Melanocyte of skin (primary cell): ENCODE measurements around the gene ANAPC4. TPM values are rescaled to one million over a fixed set of nuclear protein-coding genes. Genes with fewer than 3 reads are reported as not detected.

Experiments
- total RNA-seq, 2 donors: library from RNA; depleted of rRNA; stranded (reverse); fragments of >200 nt; gene quantifications; 2 replicates each; pipeline ENCODE4 v1.2.3, GENCODE V29; 2012

The ANAPC4 gene, protein sequence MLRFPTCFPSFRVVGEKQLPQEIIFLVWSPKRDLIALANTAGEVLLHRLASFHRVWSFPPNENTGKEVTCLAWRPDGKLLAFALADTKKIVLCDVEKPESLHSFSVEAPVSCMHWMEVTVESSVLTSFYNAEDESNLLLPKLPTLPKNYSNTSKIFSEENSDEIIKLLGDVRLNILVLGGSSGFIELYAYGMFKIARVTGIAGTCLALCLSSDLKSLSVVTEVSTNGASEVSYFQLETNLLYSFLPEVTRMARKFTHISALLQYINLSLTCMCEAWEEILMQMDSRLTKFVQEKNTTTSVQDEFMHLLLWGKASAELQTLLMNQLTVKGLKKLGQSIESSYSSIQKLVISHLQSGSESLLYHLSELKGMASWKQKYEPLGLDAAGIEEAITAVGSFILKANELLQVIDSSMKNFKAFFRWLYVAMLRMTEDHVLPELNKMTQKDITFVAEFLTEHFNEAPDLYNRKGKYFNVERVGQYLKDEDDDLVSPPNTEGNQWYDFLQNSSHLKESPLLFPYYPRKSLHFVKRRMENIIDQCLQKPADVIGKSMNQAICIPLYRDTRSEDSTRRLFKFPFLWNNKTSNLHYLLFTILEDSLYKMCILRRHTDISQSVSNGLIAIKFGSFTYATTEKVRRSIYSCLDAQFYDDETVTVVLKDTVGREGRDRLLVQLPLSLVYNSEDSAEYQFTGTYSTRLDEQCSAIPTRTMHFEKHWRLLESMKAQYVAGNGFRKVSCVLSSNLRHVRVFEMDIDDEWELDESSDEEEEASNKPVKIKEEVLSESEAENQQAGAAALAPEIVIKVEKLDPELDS
- 10 to 100 TPM; 22.7 to 24.3 TPM for total RNA-seq

DNA sequence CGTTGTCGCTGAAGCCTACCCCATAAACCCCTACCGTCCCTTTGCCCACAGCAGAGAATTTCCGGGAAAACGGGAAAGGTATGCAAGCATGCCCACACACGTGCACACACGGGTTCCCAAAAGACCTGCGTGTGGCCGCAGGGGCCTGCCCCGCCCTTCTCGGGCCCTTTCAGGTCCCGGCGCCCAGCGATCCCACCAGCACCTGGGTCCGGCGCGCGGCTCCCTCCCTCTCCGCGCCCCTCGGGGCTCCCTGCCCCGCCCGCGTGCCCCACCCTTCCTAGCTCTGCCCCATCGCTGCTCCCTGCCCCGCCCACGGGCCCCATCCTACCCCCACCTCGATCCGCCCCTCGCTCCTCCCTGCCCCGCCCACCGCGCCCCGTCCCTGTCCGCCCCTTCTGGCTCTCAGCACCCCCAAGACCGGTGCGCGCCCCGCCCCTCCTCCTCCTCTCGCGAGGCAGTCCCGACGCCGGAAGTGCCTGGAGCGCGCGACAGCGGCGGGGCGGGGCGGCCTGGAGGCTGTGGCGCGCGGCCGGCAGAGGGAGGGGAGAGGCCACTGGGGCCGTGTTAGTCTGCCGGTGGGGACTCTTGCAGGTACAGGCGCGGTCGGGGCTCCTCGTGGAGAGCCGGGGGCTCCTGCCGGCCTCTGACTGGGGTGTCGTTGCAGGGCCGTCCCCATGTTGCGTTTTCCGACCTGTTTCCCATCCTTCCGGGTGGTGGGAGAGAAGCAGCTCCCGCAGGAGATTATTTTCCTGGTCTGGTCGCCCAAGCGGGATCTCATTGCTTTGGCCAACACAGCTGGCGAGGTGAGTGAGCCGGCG is at the start of gene ANAPC4:
Gene ANAPC4 (plus strand): TSS at position 510 of the 818 bp plus-strand sequence. CDS start 165 bp downstream, at position 675.

Other genes with a start within 250 kb of the ANAPC4 start
- 1 to 10 TPM; 6.7 to 6.9 TPM for gene SEPSECS, start 216.8 kb upstream of the ANAPC4 start, total RNA-seq
- gene PI4K2B, start 143.2 kb upstream of the ANAPC4 start, total RNA-seq = 10 to 100 TPM; 15.8 to 30.3 TPM
- 10 to 100 TPM in 1 of 2 donors, 1 to 10 TPM in 1; 7.6 to 11.7 TPM for gene ZCCHC4, start 64.5 kb upstream of the ANAPC4 start, total RNA-seq